ENCODE data around the gene BCKDHA.

DNA sequence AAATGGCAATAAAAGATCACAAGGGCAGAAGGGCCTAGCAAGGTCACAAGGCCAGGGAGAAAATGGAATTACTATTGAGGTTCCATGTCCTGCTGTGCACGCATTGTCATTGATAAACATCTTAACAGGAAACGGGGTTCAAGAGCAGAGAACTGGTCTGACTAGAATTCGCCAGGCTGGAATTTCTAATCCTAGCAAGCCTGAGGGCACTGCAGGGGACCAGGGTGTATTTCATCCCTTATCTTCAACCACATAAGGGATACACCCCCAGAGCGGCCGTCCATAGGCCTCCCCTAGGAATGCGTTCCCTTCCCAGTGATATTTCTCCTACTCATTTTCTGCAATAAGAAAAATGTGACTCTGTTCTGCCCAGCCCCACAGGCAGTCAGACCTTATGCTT lies 64.9 kb downstream of the BCKDHA start:
- TF ChIP-seq EZH2 (IDR thresholded peaks at IDR 0.05; ENCODE audit: borderline replicate concordance, insufficient read depth, low read length, poor library complexity, severe bottlenecking): no peak
- TF ChIP-seq POLR2AphosphoS5 (IDR thresholded peaks at IDR 0.05): no peak

Measured in neural cell (in vitro differentiated cells).